ENCODE results near the gene RPS6KA1.

GRCh38 chr1:26543462-26543861 is 13.9 kb downstream of the RPS6KA1 start:
- TF ChIP-seq CTCF (IDR thresholded peaks at IDR 0.05) (no peak), POLR2A (IDR thresholded peaks at IDR 0.05) (no peak)

All from Peyer's patch (tissue), 4 donors.